ENCODE data around the gene CCDC6. TPM values are rescaled to one million over a fixed set of nuclear protein-coding genes. Genes with fewer than 3 reads are reported as not detected.

The CCDC6 gene
- total RNA-seq, 1 experiment from 2014 or later: 37.6 TPM

- no peaks in the 10 kb centered on the region for H3K27me3 ChIP-seq (ENCODE audit: low read length)
- no peak for DNase-seq
- no TSS peak for BruUV-seq (replicated peaks)
- H3K9ac ChIP-seq (ENCODE audit: low read length): no peak overlapping the region
- POLR2A ChIA-PET (ENCODE audit: unreplicated experiment): no interaction called here
- H3K79me2 ChIP-seq (ENCODE audit: low read length): no peaks in the 10 kb centered on the region
- peaks cover 42% of the 10 kb centered on the region for H3K36me3 ChIP-seq (ENCODE audit: low read depth, low read length)
- no peaks in the 10 kb centered on the region for H3K9me3 ChIP-seq (ENCODE audit: low read length)
- H2AFZ ChIP-seq (ENCODE audit: low read length): no peak overlapping the region
- H3F3A ChIP-seq (ENCODE audit: low read length, unreplicated experiment): no peaks in the 10 kb centered on the region
- H3K9me2 ChIP-seq (replicated peaks; ENCODE audit: low read length): no peaks in the 10 kb centered on the region
- CTCF ChIA-PET: no interaction called here
- no peaks in the 10 kb centered on the region for H4K20me1 ChIP-seq (ENCODE audit: low read length)
- intact Hi-C loops (cut with micrococcal nuclease): no loop called here
- no peaks in the 10 kb centered on the region for H3K4me1 ChIP-seq (ENCODE audit: insufficient read depth, low read length)
- no peak overlapping the region for H3K4me2 ChIP-seq (ENCODE audit: low read length)
- H3K4me3 ChIP-seq (ENCODE audit: low read length): no peak overlapping the region
- no peak for ATAC-seq
- no peak for TF ChIP-seq EZH2phosphoT487 (IDR thresholded peaks at IDR 0.05; ENCODE audit: borderline replicate concordance, low read length)
- no peak for TF ChIP-seq EZH2 (IDR thresholded peaks at IDR 0.05; ENCODE audit: low read length, unreplicated experiment)
- TF ChIP-seq CTCF (conservative IDR thresholded peaks at IDR 0.05; ENCODE audit: low read depth, low read length): no peak
- no peak overlapping the region for H3K27ac ChIP-seq (ENCODE audit: low read length)
These were observed 105.2 kb downstream of the CCDC6 start for GRCh38 chr10:59801171-59801570.

GRCh38 chr10:59799421-59799820 is 106.9 kb downstream of the CCDC6 start:
- DNase-seq: no peak
- BruUV-seq (replicated peaks): no TSS peak
- ATAC-seq: no peak; the same call in 1 of the 2 replicates
- Histone ChIP-seq H3K79me2 (ENCODE audit: low read length) (no peaks in the 10 kb centered on the region), H3K9me3 (ENCODE audit: low read length) (no peaks in the 10 kb centered on the region), H3K9me2 (replicated peaks; ENCODE audit: low read length) (no peaks in the 10 kb centered on the region), H3K27me3 (ENCODE audit: low read length) (no peaks in the 10 kb centered on the region), H3K9ac (ENCODE audit: low read length) (no peak overlapping the region), H3K4me1 (ENCODE audit: insufficient read depth, low read length) (peaks cover 8% of the 10 kb centered on the region), H2AFZ (ENCODE audit: low read length) (no peak overlapping the region), H3F3A (ENCODE audit: low read length, unreplicated experiment) (peaks cover 6% of the 10 kb centered on the region), H3K4me3 (ENCODE audit: low read length) (no peak overlapping the region), H3K27ac (ENCODE audit: low read length) (no peak overlapping the region), H3K4me2 (ENCODE audit: low read length) (no peak overlapping the region), H4K20me1 (ENCODE audit: low read length) (no peaks in the 10 kb centered on the region), H3K36me3 (ENCODE audit: low read depth, low read length) (peaks cover 36% of the 10 kb centered on the region)
- ChIA-PET POLR2A (ENCODE audit: unreplicated experiment) (no interaction called here), CTCF (no interaction called here)
- intact Hi-C loops (cut with micrococcal nuclease): no loop called here
- TF ChIP-seq CTCF (conservative IDR thresholded peaks at IDR 0.05; ENCODE audit: low read depth, low read length): no peak
- TF ChIP-seq EZH2phosphoT487 (IDR thresholded peaks at IDR 0.05; ENCODE audit: borderline replicate concordance, low read length): no peak
- no peak for TF ChIP-seq EZH2 (IDR thresholded peaks at IDR 0.05; ENCODE audit: low read length, unreplicated experiment)

- peak overlapping the region; percentile 52 for H3K4me2 ChIP-seq (ENCODE audit: low read length)
- H3K9me2 ChIP-seq (replicated peaks; ENCODE audit: low read length): no peaks in the 10 kb centered on the region
- H3K27me3 ChIP-seq (ENCODE audit: low read length): no peaks in the 10 kb centered on the region
- no peaks in the 10 kb centered on the region for H4K20me1 ChIP-seq (ENCODE audit: low read length)
- peaks cover 47% of the 10 kb centered on the region for H3K36me3 ChIP-seq (ENCODE audit: low read depth, low read length)
- POLR2A ChIA-PET (ENCODE audit: unreplicated experiment): interaction anchor here (0.6 to 1.2 kb wide), 2 partner anchors 13 to 92 kb away, joined by 6 to 7 read pairs; no protein-coding TSS in a partner anchor
- DNase-seq: peak; percentile 92
- BruUV-seq (replicated peaks): no TSS peak
- CTCF ChIA-PET: interaction anchor here (0.6 to 1.5 kb wide), 6 partner anchors 27 to 168 kb away, joined by 3 to 8 read pairs (median 5); no protein-coding TSS in a partner anchor
- peak overlapping the region; percentile 29 for H3K9ac ChIP-seq (ENCODE audit: low read length)
- H3F3A ChIP-seq (ENCODE audit: low read length, unreplicated experiment): peaks cover 6% of the 10 kb centered on the region
- H3K4me3 ChIP-seq (ENCODE audit: low read length): peak overlapping the region; percentile 25; the same call in 1 of the 2 replicates
- H3K9me3 ChIP-seq (ENCODE audit: low read length): no peaks in the 10 kb centered on the region
- no peak overlapping the region for H2AFZ ChIP-seq (ENCODE audit: low read length)
- TF ChIP-seq EZH2phosphoT487 (IDR thresholded peaks at IDR 0.05; ENCODE audit: borderline replicate concordance, low read length): no peak
- no peak for TF ChIP-seq EZH2 (IDR thresholded peaks at IDR 0.05; ENCODE audit: low read length, unreplicated experiment)
- TF ChIP-seq CTCF (conservative IDR thresholded peaks at IDR 0.05; ENCODE audit: low read depth, low read length): no peak
- peaks cover 27% of the 10 kb centered on the region for H3K4me1 ChIP-seq (ENCODE audit: insufficient read depth, low read length)
- H3K79me2 ChIP-seq (ENCODE audit: low read length): no peaks in the 10 kb centered on the region
- intact Hi-C loops (cut with micrococcal nuclease): loop anchor here (1.0 to 2.0 kb wide), 2 partner anchors 85 to 168 kb away; partner anchors contain the start of gene SLC16A9
- peak; percentile 97 for ATAC-seq
- peak overlapping the region; percentile 83 for H3K27ac ChIP-seq (ENCODE audit: low read length)
These were observed 112.4 kb downstream of the CCDC6 start for GRCh38 chr10:59793919-59794318.
